PC-3 (cell line): ENCODE measurements around the gene ZDHHC8.

Experiments used
- EZH2 ChIP-seq: fragments of 300-600 bp; sonication (generic); IDR thresholded peaks from one replicate; pipeline ENCODE4 v1.6.1; 2017; ENCODE audit warnings: antibody characterized with exemption, mild to moderate bottlenecking, low read length; ENCODE audit not compliant: unreplicated experiment
- TF ChIP-seq, protein P1 (sequence below): fragments of 300-600 bp; sonication (generic); conservative IDR thresholded peaks from 2 replicates; pipeline ENCODE4 v1.5.1; 2017; ENCODE audit warnings: antibody characterized with exemption, low read depth, mild to moderate bottlenecking, low read length

DNA sequence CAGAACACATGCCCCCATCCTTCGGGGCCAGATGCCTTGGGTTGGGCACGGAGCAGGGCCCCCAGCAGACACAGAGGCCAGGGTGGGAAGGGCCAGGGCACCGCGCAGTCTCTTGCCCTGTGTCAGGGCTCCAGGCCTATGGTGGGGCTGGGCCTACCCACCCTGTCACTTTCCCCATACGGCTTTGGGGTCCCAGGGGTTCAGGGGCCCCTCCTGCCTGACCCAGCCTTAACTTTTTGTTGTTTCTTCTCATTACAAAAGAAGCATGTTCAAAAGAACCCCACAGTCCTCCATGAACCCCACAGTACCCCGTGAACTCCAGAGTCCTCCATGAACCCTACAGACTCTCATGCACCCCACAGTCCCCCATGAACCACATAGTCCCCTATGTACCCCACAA lies 52.2 kb downstream of the ZDHHC8 start:
- TF ChIP-seq, protein P1, sequence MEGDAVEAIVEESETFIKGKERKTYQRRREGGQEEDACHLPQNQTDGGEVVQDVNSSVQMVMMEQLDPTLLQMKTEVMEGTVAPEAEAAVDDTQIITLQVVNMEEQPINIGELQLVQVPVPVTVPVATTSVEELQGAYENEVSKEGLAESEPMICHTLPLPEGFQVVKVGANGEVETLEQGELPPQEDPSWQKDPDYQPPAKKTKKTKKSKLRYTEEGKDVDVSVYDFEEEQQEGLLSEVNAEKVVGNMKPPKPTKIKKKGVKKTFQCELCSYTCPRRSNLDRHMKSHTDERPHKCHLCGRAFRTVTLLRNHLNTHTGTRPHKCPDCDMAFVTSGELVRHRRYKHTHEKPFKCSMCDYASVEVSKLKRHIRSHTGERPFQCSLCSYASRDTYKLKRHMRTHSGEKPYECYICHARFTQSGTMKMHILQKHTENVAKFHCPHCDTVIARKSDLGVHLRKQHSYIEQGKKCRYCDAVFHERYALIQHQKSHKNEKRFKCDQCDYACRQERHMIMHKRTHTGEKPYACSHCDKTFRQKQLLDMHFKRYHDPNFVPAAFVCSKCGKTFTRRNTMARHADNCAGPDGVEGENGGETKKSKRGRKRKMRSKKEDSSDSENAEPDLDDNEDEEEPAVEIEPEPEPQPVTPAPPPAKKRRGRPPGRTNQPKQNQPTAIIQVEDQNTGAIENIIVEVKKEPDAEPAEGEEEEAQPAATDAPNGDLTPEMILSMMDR, result no peak
- no peak for TF ChIP-seq EZH2
